VCaP (cell line): Measurements from ENCODE around the gene LOXL3.

Source experiments
- H3K27ac ChIP-seq: fragments of 450-650 bp; 2 replicates; pipeline ENCODE4 v1.5.1; 2017
- CTCF ChIP-seq: fragments of 450-650 bp; conservative IDR thresholded peaks from 2 replicates; pipeline ENCODE4 v1.5.1; 2017; ENCODE audit warnings: mild to moderate bottlenecking, moderate library complexity

The LOXL3 gene

GRCh38 chr2:74499940-74500577 lies 53.7 kb downstream of the LOXL3 start:
- no peak for TF ChIP-seq CTCF
- H3K27ac ChIP-seq = no peak overlapping the region

- H3K27ac ChIP-seq = no peak within 1 kb of the TSS; the same call in 1 of the 2 replicates
- TF ChIP-seq CTCF = no peak
Measured at GRCh38 chr2:74499267-74499939, 54.3 kb downstream of the LOXL3 start, which contains the start of gene LBX2. Gene LBX2, minus strand, starts transcription at chr2:74499603. Its CDS starts 66 bp downstream, at chr2:74499537.

- TF ChIP-seq CTCF = no peak
Measured at GRCh38 chr2:74498500-74499266, 55.1 kb downstream of the LOXL3 start.

GRCh38 chr2:74497777-74498499 lies 55.8 kb downstream of the LOXL3 start:
- peak overlapping the region; percentile 27; the same call in 1 of the 2 replicates for H3K27ac ChIP-seq
- no peak for TF ChIP-seq CTCF

More at GRCh38 chr2:74498500-74499266, 55.1 kb downstream of the LOXL3 start:
- H3K27ac ChIP-seq = peak overlapping the region; percentile 27; the same call in 1 of the 2 replicates

GRCh38 chr2:74496997-74497776 lies 56.6 kb downstream of the LOXL3 start:
- peak overlapping the region; percentile 27; the same call in 1 of the 2 replicates for H3K27ac ChIP-seq
- TF ChIP-seq CTCF = no peak

- H3K27ac ChIP-seq = no peak overlapping the region
- TF ChIP-seq CTCF = no peak
Measured at GRCh38 chr2:74495440-74495839, 58.3 kb downstream of the LOXL3 start.
